IPS-15b (cell line): ENCODE data around the gene NABP2.
"Not testable (repeated sequence)": the region's sequence is repeated elsewhere in the genome, so short reads cannot be mapped to it uniquely, and the experiment has no call there.

Source experiments
- H3K27me3 ChIP-seq: one replicate; pipeline ENCODE4 v1.6.1; 2013; ENCODE audit warnings: low read length; ENCODE audit not compliant: control insufficient read depth, insufficient read depth
- H3K36me3 ChIP-seq: one replicate; pipeline ENCODE4 v1.6.1; 2013; ENCODE audit warnings: low read length; ENCODE audit not compliant: control insufficient read depth, insufficient read depth
- H3K4me1 ChIP-seq: one replicate; pipeline ENCODE4 v1.6.1; 2013; ENCODE audit warnings: mild to moderate bottlenecking, low read length; ENCODE audit not compliant: control insufficient read depth, insufficient read depth
- H3K4me3 ChIP-seq: one replicate; pipeline ENCODE4 v1.5.1; 2013; ENCODE audit warnings: low read depth, low read length
- H3K9ac ChIP-seq: one replicate; pipeline ENCODE4 v1.6.1; 2013; ENCODE audit warnings: low read depth, mild to moderate bottlenecking, low read length
- H3K9me3 ChIP-seq: one replicate; pipeline ENCODE4 v1.6.1; 2013; ENCODE audit warnings: mild to moderate bottlenecking, low read length; ENCODE audit not compliant: control insufficient read depth, insufficient read depth

Gene NABP2

GRCh38 chr12:56266693-56267442, 42.7 kb downstream of the NABP2 start, which contains the start of gene COQ10A:
Gene COQ10A (plus strand): TSS chr12:56266942. CDS start chr12:56267119, 177 bp downstream.
- H3K27me3 ChIP-seq: no peaks in the 10 kb centered on the region
- H3K4me3 ChIP-seq: peak within 1 kb of the TSS; percentile 92
- peak within 1 kb of the TSS; percentile 68 for H3K9ac ChIP-seq
- no peaks in the 10 kb centered on the region for H3K9me3 ChIP-seq
- H3K36me3 ChIP-seq: peaks cover 9% of the 10 kb centered on the region
- peaks cover 6% of the 10 kb centered on the region for H3K4me1 ChIP-seq

- peak overlapping the region; percentile 92 for H3K4me3 ChIP-seq
- peaks cover 11% of the 10 kb centered on the region for H3K36me3 ChIP-seq
- peaks cover 6% of the 10 kb centered on the region for H3K4me1 ChIP-seq
- no peaks in the 10 kb centered on the region for H3K27me3 ChIP-seq
- peak overlapping the region; percentile 19 for H3K9ac ChIP-seq
- H3K9me3 ChIP-seq: no peaks in the 10 kb centered on the region
Measured at GRCh38 chr12:56267443-56268071, 43.4 kb downstream of the NABP2 start.

GRCh38 chr12:56271031-56271430, 46.9 kb downstream of the NABP2 start:
- Histone ChIP-seq H3K4me1 (peaks cover 6% of the 10 kb centered on the region), H3K9me3 (no peaks in the 10 kb centered on the region), H3K4me3 (no peak overlapping the region), H3K27me3 (no peaks in the 10 kb centered on the region), H3K9ac (no peak overlapping the region), H3K36me3 (peaks cover 33% of the 10 kb centered on the region)

GRCh38 chr12:56272468-56272867, 48.3 kb downstream of the NABP2 start:
- H3K4me1 ChIP-seq, H3K4me3 ChIP-seq, H3K9me3 ChIP-seq, H3K9ac ChIP-seq, H3K27me3 ChIP-seq: not testable (repeated sequence)
- H3K36me3 ChIP-seq: peaks cover 36% of the 10 kb centered on the region

GRCh38 chr12:56274299-56274698, 50.2 kb downstream of the NABP2 start:
- Histone ChIP-seq H3K9me3 (no peaks in the 10 kb centered on the region), H3K36me3 (peaks cover 39% of the 10 kb centered on the region), H3K4me1 (no peaks in the 10 kb centered on the region), H3K4me3 (no peak overlapping the region), H3K9ac (no peak overlapping the region), H3K27me3 (no peaks in the 10 kb centered on the region)

- Histone ChIP-seq H3K27me3 (no peaks in the 10 kb centered on the region), H3K9me3 (no peaks in the 10 kb centered on the region), H3K4me3 (no peak overlapping the region), H3K36me3 (peaks cover 36% of the 10 kb centered on the region), H3K9ac (no peak overlapping the region), H3K4me1 (no peaks in the 10 kb centered on the region)
Measured at GRCh38 chr12:56278905-56279304, 54.8 kb downstream of the NABP2 start.
